Suppressor macrophage treated with lipopolysaccharide for 4 hours (primary cell): ENCODE results near the gene UBALD2.
"Not testable (repeated sequence)": the region's sequence is repeated elsewhere in the genome, so short reads cannot be mapped to it uniquely, and the experiment has no call there.

Experiments used
- DNase-seq: peaks from one replicate; pipeline ENCODE4 v3.0.0-alpha.2; 2020

Gene UBALD2

GRCh38 chr17:76266244-76266938 is 1.2 kb downstream of the UBALD2 start:
- DNase-seq, result peak; percentile 45

DNA sequence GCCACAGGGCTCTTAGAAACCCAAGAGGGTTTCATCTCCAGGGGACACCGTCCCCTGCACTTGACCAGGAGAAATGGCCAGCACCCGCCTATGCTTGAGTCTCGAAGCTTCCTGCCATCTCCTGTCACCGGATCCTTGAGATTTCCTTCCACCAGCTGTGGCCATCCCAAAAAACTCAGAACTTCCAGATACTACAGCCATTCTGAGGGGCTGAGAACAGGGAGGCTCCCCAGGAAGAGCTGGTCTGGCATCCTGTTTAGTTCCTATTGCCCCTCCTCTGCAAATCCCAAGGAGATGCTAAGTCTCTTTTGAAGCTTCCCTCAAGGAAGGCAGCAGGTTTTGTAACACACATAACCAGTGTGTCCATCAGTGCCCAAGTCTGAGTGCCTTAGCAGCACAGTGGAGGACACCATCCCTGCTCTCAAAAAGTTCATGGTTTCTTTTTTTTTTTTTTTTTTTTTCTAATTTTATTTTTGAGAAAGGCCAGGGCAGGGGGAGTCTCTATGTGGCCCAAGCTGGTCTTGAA is 2.0 kb downstream of the UBALD2 start:
- DNase-seq, result peak; percentile 21

- DNase-seq, result not testable (repeated sequence)
Measured at GRCh38 chr17:76267581-76268001, 2.4 kb downstream of the UBALD2 start.

- DNase-seq, result peak; percentile 94
Measured at GRCh38 chr17:76268015-76268749, 3.0 kb downstream of the UBALD2 start.

- no peak for DNase-seq
Measured at GRCh38 chr17:76268991-76269981, 4.1 kb downstream of the UBALD2 start.

DNA sequence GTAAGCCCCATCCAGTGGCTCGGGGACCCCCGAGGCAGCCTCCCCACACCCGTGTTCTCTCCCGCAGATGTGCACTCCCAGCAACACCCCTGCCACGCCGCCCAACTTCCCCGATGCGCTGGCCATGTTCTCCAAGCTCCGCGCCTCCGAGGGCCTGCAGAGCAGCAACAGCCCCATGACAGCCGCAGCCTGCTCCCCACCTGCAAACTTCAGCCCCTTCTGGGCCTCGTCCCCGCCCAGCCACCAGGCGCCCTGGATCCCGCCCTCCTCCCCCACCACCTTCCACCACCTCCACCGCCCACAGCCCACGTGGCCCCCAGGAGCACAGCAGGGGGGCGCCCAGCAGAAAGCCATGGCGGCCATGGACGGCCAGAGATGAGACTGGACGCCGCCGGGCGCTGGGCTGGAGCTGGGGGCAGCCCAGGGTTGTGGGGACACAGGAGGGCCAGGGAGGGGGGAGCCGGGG is 5.0 kb downstream of the UBALD2 start:
- no peak for DNase-seq

GRCh38 chr17:76270770-76271668 is 5.9 kb downstream of the UBALD2 start:
- DNase-seq, result no peak

- DNase-seq, result peak; percentile 86
Measured at GRCh38 chr17:76271669-76272540, 6.8 kb downstream of the UBALD2 start.

DNA sequence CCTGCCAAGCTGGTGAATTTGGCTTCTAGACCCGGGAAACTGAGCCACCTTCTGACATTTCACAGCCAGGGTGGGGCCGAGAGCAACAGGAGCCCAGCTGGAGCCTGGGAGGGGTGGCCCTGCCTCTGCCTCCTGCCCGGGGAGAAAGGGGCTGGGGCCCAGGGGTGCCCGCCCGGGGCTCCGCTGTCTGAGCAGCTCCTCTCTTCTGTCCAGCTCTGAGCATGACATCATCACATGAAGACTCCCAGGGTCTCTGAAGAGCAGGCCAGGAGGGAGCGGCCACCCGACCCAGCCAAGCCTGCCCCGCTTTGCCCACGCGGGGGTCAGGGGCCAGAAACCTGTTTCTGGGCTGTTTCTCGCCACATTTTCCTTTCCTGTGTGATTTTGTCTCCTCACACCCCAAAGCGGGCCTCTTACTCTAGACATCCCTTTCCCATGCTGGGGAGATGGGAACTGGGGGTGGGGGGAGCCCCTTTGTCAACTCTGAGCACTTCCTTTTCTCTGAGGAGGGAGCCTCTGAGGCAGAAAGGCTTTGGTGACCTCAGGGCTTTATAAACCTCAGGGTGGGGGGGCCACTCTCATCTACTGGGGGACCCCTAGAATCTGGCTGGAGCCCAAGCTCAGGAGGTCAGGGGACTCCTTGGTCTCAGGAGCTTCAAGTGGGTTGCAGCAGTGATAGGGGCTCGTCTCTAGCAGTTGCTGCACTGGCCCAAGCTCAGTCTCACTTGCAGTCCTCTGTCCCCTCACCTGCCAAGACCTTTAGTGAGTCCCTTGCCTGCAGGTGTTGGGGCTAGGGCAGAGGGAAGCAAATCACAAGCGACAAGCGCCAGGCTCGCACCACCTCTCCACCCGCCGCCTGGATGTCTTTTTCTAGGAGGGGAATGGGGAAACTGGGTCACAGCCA is 7.6 kb downstream of the UBALD2 start:
- DNase-seq, result peak; percentile 79

DNA sequence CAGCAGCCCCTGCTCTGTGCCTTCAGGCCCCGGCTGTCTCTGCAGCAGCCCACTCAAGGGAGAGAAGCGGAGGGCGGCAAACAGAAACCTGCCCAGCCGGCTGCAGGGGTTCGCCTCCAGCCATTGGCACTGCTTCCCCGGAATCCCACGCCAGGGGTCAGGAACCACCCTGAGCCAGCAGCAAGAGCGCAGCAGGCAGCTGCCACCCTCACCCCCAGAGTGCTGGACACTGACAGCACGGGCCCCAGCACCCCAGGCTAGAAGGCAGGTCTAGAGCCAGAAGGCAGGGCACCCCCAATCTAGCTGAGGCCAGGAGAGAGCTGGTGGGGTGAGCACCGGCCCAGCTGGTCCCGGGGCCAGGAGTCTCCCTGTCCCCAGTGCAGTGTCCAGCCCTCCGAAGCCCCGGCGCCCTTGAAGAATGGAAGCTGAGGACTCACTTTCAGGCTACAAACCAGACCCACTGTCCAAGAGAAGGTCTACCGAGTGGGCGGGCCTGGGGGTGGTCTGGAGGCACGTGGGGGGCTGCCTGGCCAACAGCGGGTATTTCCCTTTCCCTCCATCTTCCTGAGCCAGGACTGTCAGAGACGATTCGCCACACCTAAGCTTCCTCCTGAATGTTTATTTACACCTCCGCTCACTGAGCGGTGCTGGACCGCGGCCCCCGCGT is 8.4 kb downstream of the UBALD2 start:
- no peak for DNase-seq

DNA sequence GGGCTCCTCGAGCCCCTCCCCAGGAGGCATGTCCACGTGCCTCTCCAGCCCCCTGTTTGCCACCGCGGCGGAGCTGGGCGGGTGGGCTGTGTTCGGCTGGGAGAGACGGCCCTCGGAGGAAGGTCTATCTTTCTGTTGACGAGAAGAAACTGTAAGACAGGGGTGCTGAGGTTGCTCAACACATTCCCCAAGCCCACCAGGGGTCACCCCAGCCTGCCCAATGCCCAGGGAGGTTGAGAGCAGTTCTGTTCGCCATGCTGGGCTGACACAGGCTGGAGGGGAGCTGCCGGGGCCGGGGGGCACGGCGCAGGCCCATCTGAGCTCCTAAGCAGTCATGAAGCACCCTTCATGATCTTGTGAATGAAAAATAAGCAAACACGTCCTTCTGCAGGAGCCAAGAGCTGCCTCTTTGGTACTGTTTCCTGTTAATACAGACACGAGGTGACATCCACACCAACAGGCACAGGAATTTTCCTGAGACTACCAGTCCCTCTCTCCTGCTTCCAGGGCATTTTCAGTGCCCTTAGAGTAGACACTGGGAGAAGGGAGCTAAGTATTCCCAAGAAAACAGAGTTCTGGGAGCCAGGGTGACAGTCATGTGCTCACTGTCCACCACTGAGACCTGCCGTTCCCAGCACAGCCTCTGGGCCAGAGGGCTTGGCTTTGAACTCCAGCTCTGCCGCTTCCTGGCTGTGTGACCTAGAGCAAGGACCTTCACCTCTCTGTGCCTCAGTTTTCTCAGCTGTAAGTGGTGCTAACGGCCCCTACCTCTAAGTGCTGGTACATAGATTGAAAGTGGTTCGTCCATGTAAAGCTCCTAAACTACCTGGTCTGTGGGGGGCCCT is 9.2 kb downstream of the UBALD2 start:
- no peak for DNase-seq

GRCh38 chr17:76275382-76276068 is 10.4 kb downstream of the UBALD2 start:
- no peak for DNase-seq

GRCh38 chr17:76276069-76276431 is 10.9 kb downstream of the UBALD2 start:
- DNase-seq, result no peak

DNA sequence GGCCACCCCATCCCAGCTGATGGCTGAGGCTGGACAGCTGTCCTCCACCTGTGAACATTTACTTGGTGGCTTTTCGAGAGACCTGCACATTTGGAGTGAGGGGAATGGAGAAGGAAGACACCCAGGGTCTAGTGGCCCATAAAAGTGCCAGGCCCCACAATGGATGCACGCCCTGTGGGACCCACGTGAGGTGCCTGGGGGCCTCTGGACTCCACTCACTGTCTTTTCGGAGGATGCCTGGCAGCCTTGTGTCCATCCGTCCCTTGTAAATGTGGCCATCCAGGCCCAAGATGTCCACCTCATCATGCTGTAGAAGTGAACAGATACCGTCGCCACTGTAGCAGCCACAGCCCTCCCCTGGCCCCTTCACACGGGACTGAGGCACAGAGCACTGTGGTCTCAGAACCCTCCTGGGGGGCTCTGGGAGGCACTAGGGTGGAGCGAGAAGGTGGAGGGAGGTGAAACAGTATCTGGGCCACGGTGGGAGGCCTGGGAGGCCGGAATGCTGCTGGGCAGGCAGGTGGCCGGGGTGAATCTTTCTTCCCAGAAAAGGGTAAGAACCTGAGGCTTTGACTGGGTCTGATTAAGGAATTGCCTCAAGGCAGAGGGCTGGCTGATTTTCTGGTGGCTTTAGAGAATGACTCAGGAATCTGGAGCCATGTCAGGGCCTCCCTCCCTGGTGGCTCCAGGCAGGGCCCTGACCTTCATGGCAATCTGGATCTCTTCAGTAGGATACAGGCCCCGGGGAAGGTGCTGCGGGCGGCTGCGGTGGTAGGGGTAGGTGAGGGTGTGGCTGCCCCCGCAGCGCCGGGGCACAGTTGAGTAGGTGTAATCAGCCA is 11.5 kb downstream of the UBALD2 start:
- no peak for DNase-seq

DNA sequence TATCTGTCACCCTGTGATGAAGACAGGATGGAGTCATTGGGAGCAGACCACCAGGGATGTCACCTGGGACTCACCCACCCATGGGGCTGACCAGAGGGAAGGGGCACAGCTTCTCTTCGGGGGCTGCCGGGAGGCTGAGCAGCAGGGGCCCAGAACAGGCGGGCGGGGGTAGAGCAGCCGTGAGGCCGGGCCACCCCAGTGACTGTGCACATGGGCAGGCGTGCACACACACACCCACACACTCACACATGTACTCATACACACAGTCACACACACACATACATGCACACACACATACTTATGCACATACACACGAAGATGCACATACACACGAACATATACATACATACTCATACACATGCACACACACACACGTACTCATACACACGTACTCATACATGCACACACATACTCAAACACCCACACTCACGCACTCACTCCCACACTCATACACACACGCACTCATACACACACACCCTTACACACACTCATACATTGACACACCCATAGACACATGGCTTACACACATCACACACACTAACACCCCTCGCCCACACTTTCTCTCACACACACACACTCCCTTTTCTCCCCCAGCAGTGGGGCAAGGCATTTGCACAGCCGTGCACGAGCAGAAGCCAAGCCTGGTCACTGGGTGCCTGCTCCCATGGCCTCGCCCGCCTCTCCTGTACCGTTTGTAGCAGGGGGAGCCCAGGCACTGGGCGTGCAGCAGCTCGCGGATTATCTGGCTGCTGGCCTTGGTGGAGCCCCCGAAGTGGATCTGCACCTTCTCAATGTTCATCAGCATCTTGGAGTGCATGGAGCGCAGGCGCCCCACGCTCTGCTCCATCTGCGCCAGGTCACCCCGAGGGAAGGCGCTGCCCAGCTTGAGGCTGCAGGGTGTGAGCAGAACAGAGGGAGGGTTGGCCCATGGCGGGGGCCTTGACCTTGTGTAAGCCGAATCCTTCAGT is 12.4 kb downstream of the UBALD2 start:
- DNase-seq, result no peak
